Liver (tissue), 9 donors: ENCODE data around the gene PRRG2. TPM values are rescaled to one million over a fixed set of nuclear protein-coding genes. Genes with fewer than 3 reads are reported as not detected.
A peak's percentile ranks its signal among the peaks of the same experiment; 100 is the strongest.

Experiments used
- DNase-seq: peaks from one replicate; pipeline ENCODE4 v3.0.0-alpha.2; 2017; ENCODE audit warnings: low spot score
- H3K27ac ChIP-seq, 2 donors: one replicate each; pipeline ENCODE4 v1.7.0; 2013; ENCODE audit warnings: inconsistent platforms in 2 of 2, low read length in 2 of 2, control low read depth in 1 of 2, low read depth in 1 of 2, mild to moderate bottlenecking in 1 of 2
- H3K27me3 ChIP-seq, 4 donors: one replicate each; pipeline versions ENCODE4 v1.6.1 to v1.7.0; 2013; ENCODE audit warnings: low read length in 3 of 4, inconsistent platforms in 1 of 4, mild to moderate bottlenecking in 1 of 4, moderate library complexity in 1 of 4; ENCODE audit not compliant: control insufficient read depth in 4 of 4, insufficient read depth in 4 of 4
- H3K36me3 ChIP-seq, 4 donors: one replicate each; pipeline versions ENCODE4 v1.6.1 to v1.7.0; 2013; ENCODE audit warnings: low read length in 3 of 4, mild to moderate bottlenecking in 3 of 4, low read depth in 1 of 4, moderate library complexity in 1 of 4; ENCODE audit not compliant: control insufficient read depth in 4 of 4, insufficient read depth in 3 of 4
- H3K4me1 ChIP-seq, 4 donors: one replicate each; pipeline versions ENCODE4 v1.6.1 to v1.7.0; 2013; ENCODE audit warnings: low read length in 3 of 4, mild to moderate bottlenecking in 3 of 4, moderate library complexity in 1 of 4; ENCODE audit not compliant: control insufficient read depth in 4 of 4, insufficient read depth in 4 of 4
- H3K4me3 ChIP-seq, 3 donors: one replicate each; pipeline versions ENCODE4 v1.6.1 to v1.7.0; 2013; ENCODE audit warnings: low read length in 3 of 3, control low read depth in 1 of 3, low read depth in 1 of 3, mild to moderate bottlenecking in 1 of 3
- H3K9ac ChIP-seq, 2 donors: one replicate each; pipeline ENCODE4 v1.7.0; 2013; ENCODE audit warnings: low read length in 2 of 2, mild to moderate bottlenecking in 2 of 2, moderate library complexity in 2 of 2, control low read depth in 1 of 2, low read depth in 1 of 2
- H3K9me3 ChIP-seq, 4 donors: one replicate each; pipeline versions ENCODE4 v1.6.1 to v1.7.0; 2013; ENCODE audit warnings: low read length in 3 of 4; ENCODE audit not compliant: control insufficient read depth in 4 of 4
- ATF3 ChIP-seq: IDR thresholded peaks from 2 replicates; pipeline ENCODE4 v1.6.1; 2016; ENCODE audit warnings: antibody characterized with exemption
- CTCF ChIP-seq: fragments of 150-350 bp; IDR thresholded peaks from 2 replicates; pipeline ENCODE4 v1.5.1; 2017; ENCODE audit warnings: improper control_type of control experiment, low read depth, low read length; ENCODE audit not compliant: missing input control
- FOXA2 ChIP-seq: IDR thresholded peaks from 2 replicates; pipeline ENCODE4 v1.6.1; 2016; ENCODE audit warnings: antibody characterized with exemption
- GABPA ChIP-seq, 2 donors: IDR thresholded peaks in 1 of 2; conservative IDR thresholded peaks in 1 of 2; 2 replicates each; pipeline ENCODE4 v1.6.1; 2016; ENCODE audit warnings: antibody characterized with exemption in 2 of 2, mild to moderate bottlenecking in 1 of 2, moderate library complexity in 1 of 2
- HNF4A ChIP-seq, 2 donors: conservative IDR thresholded peaks; 2 replicates each; pipeline ENCODE4 v1.6.1; 2016; ENCODE audit warnings: antibody characterized with exemption in 2 of 2, mild to moderate bottlenecking in 2 of 2
- HNF4G ChIP-seq: IDR thresholded peaks from 2 replicates; pipeline ENCODE4 v1.6.1; 2016; ENCODE audit warnings: antibody characterized with exemption
- JUND ChIP-seq, 2 donors: IDR thresholded peaks; 2 replicates each; pipeline ENCODE4 v1.6.1; 2016; ENCODE audit warnings: antibody characterized with exemption in 2 of 2
- MAX ChIP-seq: IDR thresholded peaks from 2 replicates; pipeline ENCODE4 v1.6.1; 2016; ENCODE audit warnings: antibody characterized with exemption
- NR2F2 ChIP-seq: IDR thresholded peaks from 2 replicates; pipeline ENCODE4 v1.6.1; 2016; ENCODE audit warnings: antibody characterized with exemption
- RAD21 ChIP-seq, 2 donors: IDR thresholded peaks; 2 replicates each; pipeline ENCODE4 v1.6.1; 2016; ENCODE audit warnings: antibody characterized with exemption in 2 of 2, mild to moderate bottlenecking in 2 of 2
- SP1 ChIP-seq: IDR thresholded peaks from 2 replicates; pipeline ENCODE4 v1.6.1; 2018; ENCODE audit warnings: antibody characterized with exemption, mild to moderate bottlenecking
- TAF1 ChIP-seq: conservative IDR thresholded peaks from 2 replicates; pipeline ENCODE4 v1.6.1; 2016; ENCODE audit warnings: antibody characterized with exemption, mild to moderate bottlenecking
- YY1 ChIP-seq: IDR thresholded peaks from 2 replicates; pipeline ENCODE4 v1.6.1; 2016; ENCODE audit warnings: antibody characterized with exemption, mild to moderate bottlenecking
- ZBTB33 ChIP-seq: IDR thresholded peaks from 2 replicates; pipeline ENCODE4 v1.6.1; 2016; ENCODE audit warnings: antibody characterized with exemption
- WGBS: extraction: QIAGEN DNeasy Blood & Tissue Kit; methylation state at CpG from one replicate; pipeline ENCODE4 v1.1.7; 2013; 5-methylcytosine and 5-hydroxymethylcytosine counted together
- polyA plus RNA-seq, 2 donors: library from polyadenylated mRNA; stranded (reverse) in 1 of 2; unstranded in 1 of 2; fragments of 200-250 nt in 1 of 2; fragments of >200 nt in 1 of 2; fragmentation: Nextera tagmentation in 1 of 2; extraction: Ambion mirVana in 1 of 2; gene quantifications; one replicate each; pipeline versions ENCODE4 v1.2.1 to v1.2.3, GENCODE V29; 2013 to 2015
- total RNA-seq, 2 donors: library from RNA; depleted of rRNA; stranded (reverse); fragments of >200 nt; gene quantifications; one replicate each; pipeline ENCODE4 v1.2.3, GENCODE V29; 2014
- donor health status: healthy.
- donor health status: healthy.
- donor health status: healthy.
- donor health status: healthy.
- donor health status: healthy.

PRRG2 gene
- total and polyA plus RNA-seq, 4 donors, result 1.1 to 2.8 (median 2.1) TPM

GRCh38 chr19:49591731-49592485 is 10.8 kb downstream of the PRRG2 start:
- Histone ChIP-seq H3K9ac (peak overlapping the region; percentile 22 to 38), H3K4me1 (peaks cover 0 to 21% (median 15%) of the 10 kb centered on the region in 4 donors), H3K36me3 (peaks cover 0 to 12% (median 4%) of the 10 kb centered on the region in 4 donors), H3K27ac (peak overlapping the region; percentile 42 to 67), H3K27me3 (no peaks in the 10 kb centered on the region), H3K9me3 (no peaks in the 10 kb centered on the region), H3K4me3 (peak overlapping the region; percentile 54 to 95 (median 87))
- DNase-seq, result peak; percentile 46
- TF ChIP-seq GABPA (IDR thresholded peaks at IDR 0.05 in 1 of 2, conservative IDR thresholded peaks at IDR 0.05 in 1 of 2) (no peak), RAD21 (IDR thresholded peaks at IDR 0.05) (no peak), NR2F2 (no peak), ZBTB33 (no peak), JUND (IDR thresholded peaks at IDR 0.05) (no peak)
- WGBS, result 3% methylated on average over 51 of the region's 51 CpGs

- H3K27ac ChIP-seq, result peak overlapping the region; percentile 34 to 37
- H3K4me1 ChIP-seq, result peaks cover 0 to 21% (median 15%) of the 10 kb centered on the region in 4 donors
- peak overlapping the region; percentile 54 to 95 (median 87) for H3K4me3 ChIP-seq
- WGBS, result 32% methylated on average over 28 of the region's 28 CpGs
- TF ChIP-seq HNF4G (no peak), HNF4A (conservative IDR thresholded peaks at IDR 0.05) (no peak)
- DNase-seq, result no peak
- no peaks in the 10 kb centered on the region for H3K27me3 ChIP-seq
- H3K36me3 ChIP-seq, result peaks cover 0 to 15% (median 6%) of the 10 kb centered on the region in 4 donors
- H3K9me3 ChIP-seq, result no peaks in the 10 kb centered on the region
- H3K9ac ChIP-seq, result no peak overlapping the region
Measured at GRCh38 chr19:49592486-49593232, 11.5 kb downstream of the PRRG2 start.

GRCh38 chr19:49593233-49594113 is 12.4 kb downstream of the PRRG2 start:
- peak overlapping the region; percentile 31 to 37 for H3K27ac ChIP-seq
- peak overlapping the region in 1 of 3 donors; percentile 95 for H3K4me3 ChIP-seq

More at GRCh38 chr19:49593233-49594113, 12.4 kb downstream of the PRRG2 start:
- Histone ChIP-seq H3K27me3 (no peaks in the 10 kb centered on the region), H3K36me3 (peaks cover 0 to 20% (median 8%) of the 10 kb centered on the region in 4 donors), H3K9ac (no peak overlapping the region), H3K9me3 (no peaks in the 10 kb centered on the region), H3K4me1 (peaks cover 0 to 21% (median 15%) of the 10 kb centered on the region in 4 donors)
- TF ChIP-seq NR2F2 (peak; percentile 15), YY1 (no peak), SP1 (peak; percentile 70), MAX (no peak), FOXA2 (no peak), TAF1 (no peak), GABPA (IDR thresholded peaks at IDR 0.05 in 1 of 2, conservative IDR thresholded peaks at IDR 0.05 in 1 of 2) (no peak), CTCF (no peak), ATF3 (no peak)
- WGBS, result 46% methylated on average over 27 of the region's 27 CpGs
- DNase-seq, result peak; percentile 95
